ENCODE results near the gene RAPGEF6.

Gene RAPGEF6

GRCh38 chr5:131482617-131483016 lies 152.4 kb downstream of the RAPGEF6 start (continued):
- TF ChIP-seq PRDM2 (tag by site-specific recombination; IDR thresholded peaks at IDR 0.05; ENCODE audit: borderline replicate concordance): no peak
- no peak for TF ChIP-seq SALL2 (tag by site-specific recombination; IDR thresholded peaks at IDR 0.05; ENCODE audit: borderline replicate concordance)
- TF ChIP-seq ZNF2 (tag by site-specific recombination; IDR thresholded peaks at IDR 0.05): no peak
- TF ChIP-seq ZNF433 (tag by site-specific recombination; IDR thresholded peaks at IDR 0.05; ENCODE audit: low read depth): no peak
- TF ChIP-seq ZNF521 (tag by site-specific recombination; IDR thresholded peaks at IDR 0.05): no peak
- TF ChIP-seq ZNF677 (tag by site-specific recombination; IDR thresholded peaks at IDR 0.05): no peak
- TF ChIP-seq ZNF132 (tag by site-specific recombination; IDR thresholded peaks at IDR 0.05; ENCODE audit: borderline replicate concordance): no peak
- no peak for TF ChIP-seq ZNF514 (tag by site-specific recombination; IDR thresholded peaks at IDR 0.05)

GRCh38 chr5:131481569-131481968 lies 153.5 kb downstream of the RAPGEF6 start:
- H3K27ac ChIP-seq (ENCODE audit: extremely low read depth, low read depth, low read length): no peak overlapping the region
- TF ChIP-seq ZNF37A (tag by site-specific recombination; IDR thresholded peaks at IDR 0.05) (no peak), ZSCAN4 (tag by site-specific recombination; IDR thresholded peaks at IDR 0.05) (no peak), INSM2 (tag by site-specific recombination; IDR thresholded peaks at IDR 0.05) (no peak), PBX3 (CRISPR knock-in tag; IDR thresholded peaks at IDR 0.05) (no peak), ZNF391 (tag by site-specific recombination; IDR thresholded peaks at IDR 0.05; ENCODE audit: borderline replicate concordance, low read depth) (no peak), ZNF433 (tag by site-specific recombination; IDR thresholded peaks at IDR 0.05; ENCODE audit: low read depth) (no peak)
- H3K36me3 ChIP-seq (ENCODE audit: control insufficient read depth in 2 of 2, insufficient read depth in 1 of 2, low read length in 2 of 2): peaks cover 10 to 11% of the 10 kb centered on the region in 2 experiments; a peak in 2 of 3 replicates
- no peak overlapping the region for H3K4me3 ChIP-seq (ENCODE audit: low read depth, low read length)
- POLR2A ChIA-PET: no interaction called here
- no peaks in the 10 kb centered on the region for H3K9me3 ChIP-seq (ENCODE audit: control insufficient read depth, insufficient read depth, low read depth, low read length)
- H3K4me1 ChIP-seq (ENCODE audit: control insufficient read depth, insufficient read depth, low read length): peaks cover 9% of the 10 kb centered on the region
- CTCF ChIA-PET: interaction anchor here (0.6 kb wide), 1 partner anchor 18 kb away, joined by 3 read pairs; no protein-coding TSS in a partner anchor

GRCh38 chr5:131475541-131475941 lies 159.5 kb downstream of the RAPGEF6 start:
- peaks cover 6% of the 10 kb centered on the region for H3K4me1 ChIP-seq (ENCODE audit: control insufficient read depth, insufficient read depth, low read length)
- H3K4me3 ChIP-seq (ENCODE audit: low read depth, low read length): no peak overlapping the region
- peaks cover 2 to 22% of the 10 kb centered on the region in 2 experiments; a peak in 2 of 3 replicates for H3K36me3 ChIP-seq (ENCODE audit: control insufficient read depth in 2 of 2, insufficient read depth in 1 of 2, low read length in 2 of 2)
- TF ChIP-seq ZNF155 (tag by site-specific recombination; IDR thresholded peaks at IDR 0.05): no peak
- no peak for TF ChIP-seq OVOL3 (tag by site-specific recombination; IDR thresholded peaks at IDR 0.05)
- ChIA-PET CTCF (no interaction called here), POLR2A (no interaction called here)
- no peak overlapping the region for H3K27ac ChIP-seq (ENCODE audit: extremely low read depth, low read depth, low read length)
- H3K9me3 ChIP-seq (ENCODE audit: control insufficient read depth, insufficient read depth, low read depth, low read length): no peaks in the 10 kb centered on the region

Data from HEK293 (cell line).